ENCODE results near the gene USP3. TPM values are rescaled to one million over a fixed set of nuclear protein-coding genes. Genes with fewer than 3 reads are reported as not detected.

Gene USP3
- total and polyA plus RNA-seq, 2 of the 13 experiments (the other 11 are each of a cell fraction or from before 2014, with no cell fraction given) = 14.3 to 61.2 TPM

DNA sequence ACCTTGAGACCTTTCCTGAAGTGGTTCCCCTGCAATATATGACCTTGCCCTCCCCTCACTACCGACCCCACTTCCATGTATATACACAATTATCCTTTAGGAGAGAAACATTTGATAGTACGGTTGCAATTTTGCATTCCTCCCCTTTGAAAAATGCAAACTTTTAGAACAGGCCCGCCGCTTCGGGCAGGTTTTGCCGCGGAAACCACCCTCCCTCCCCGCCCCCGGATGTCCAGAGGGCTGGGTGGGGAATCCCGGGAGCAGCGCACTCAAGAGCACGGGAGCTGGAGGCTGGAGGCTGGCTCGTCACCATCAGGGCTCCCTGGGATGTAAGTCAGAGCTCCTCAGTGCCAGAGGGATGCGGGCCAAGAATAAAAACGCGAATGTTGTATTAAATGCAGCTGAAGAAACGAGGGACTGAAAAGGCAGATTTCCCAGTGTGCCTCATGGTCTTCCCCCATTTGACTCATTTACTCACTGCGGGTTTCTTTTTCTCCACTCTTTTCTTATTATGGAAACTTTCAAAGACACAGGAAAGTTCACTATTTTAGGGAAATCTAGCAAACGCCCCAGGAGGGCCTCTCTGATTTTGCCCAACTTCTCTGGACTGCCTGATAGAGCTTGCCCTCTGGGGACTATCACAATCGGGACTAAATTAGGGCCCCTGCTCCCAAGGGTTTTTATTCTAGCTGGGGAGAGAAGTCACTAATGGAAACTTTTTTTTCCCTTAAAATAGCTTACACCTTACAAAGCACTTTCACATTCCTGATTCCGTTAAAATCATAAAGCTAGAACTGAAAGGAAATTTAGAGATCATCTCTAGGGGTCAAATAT, 2.9 kb upstream of the USP3 start (continued):
- TF ChIP-seq, protein P1, sequence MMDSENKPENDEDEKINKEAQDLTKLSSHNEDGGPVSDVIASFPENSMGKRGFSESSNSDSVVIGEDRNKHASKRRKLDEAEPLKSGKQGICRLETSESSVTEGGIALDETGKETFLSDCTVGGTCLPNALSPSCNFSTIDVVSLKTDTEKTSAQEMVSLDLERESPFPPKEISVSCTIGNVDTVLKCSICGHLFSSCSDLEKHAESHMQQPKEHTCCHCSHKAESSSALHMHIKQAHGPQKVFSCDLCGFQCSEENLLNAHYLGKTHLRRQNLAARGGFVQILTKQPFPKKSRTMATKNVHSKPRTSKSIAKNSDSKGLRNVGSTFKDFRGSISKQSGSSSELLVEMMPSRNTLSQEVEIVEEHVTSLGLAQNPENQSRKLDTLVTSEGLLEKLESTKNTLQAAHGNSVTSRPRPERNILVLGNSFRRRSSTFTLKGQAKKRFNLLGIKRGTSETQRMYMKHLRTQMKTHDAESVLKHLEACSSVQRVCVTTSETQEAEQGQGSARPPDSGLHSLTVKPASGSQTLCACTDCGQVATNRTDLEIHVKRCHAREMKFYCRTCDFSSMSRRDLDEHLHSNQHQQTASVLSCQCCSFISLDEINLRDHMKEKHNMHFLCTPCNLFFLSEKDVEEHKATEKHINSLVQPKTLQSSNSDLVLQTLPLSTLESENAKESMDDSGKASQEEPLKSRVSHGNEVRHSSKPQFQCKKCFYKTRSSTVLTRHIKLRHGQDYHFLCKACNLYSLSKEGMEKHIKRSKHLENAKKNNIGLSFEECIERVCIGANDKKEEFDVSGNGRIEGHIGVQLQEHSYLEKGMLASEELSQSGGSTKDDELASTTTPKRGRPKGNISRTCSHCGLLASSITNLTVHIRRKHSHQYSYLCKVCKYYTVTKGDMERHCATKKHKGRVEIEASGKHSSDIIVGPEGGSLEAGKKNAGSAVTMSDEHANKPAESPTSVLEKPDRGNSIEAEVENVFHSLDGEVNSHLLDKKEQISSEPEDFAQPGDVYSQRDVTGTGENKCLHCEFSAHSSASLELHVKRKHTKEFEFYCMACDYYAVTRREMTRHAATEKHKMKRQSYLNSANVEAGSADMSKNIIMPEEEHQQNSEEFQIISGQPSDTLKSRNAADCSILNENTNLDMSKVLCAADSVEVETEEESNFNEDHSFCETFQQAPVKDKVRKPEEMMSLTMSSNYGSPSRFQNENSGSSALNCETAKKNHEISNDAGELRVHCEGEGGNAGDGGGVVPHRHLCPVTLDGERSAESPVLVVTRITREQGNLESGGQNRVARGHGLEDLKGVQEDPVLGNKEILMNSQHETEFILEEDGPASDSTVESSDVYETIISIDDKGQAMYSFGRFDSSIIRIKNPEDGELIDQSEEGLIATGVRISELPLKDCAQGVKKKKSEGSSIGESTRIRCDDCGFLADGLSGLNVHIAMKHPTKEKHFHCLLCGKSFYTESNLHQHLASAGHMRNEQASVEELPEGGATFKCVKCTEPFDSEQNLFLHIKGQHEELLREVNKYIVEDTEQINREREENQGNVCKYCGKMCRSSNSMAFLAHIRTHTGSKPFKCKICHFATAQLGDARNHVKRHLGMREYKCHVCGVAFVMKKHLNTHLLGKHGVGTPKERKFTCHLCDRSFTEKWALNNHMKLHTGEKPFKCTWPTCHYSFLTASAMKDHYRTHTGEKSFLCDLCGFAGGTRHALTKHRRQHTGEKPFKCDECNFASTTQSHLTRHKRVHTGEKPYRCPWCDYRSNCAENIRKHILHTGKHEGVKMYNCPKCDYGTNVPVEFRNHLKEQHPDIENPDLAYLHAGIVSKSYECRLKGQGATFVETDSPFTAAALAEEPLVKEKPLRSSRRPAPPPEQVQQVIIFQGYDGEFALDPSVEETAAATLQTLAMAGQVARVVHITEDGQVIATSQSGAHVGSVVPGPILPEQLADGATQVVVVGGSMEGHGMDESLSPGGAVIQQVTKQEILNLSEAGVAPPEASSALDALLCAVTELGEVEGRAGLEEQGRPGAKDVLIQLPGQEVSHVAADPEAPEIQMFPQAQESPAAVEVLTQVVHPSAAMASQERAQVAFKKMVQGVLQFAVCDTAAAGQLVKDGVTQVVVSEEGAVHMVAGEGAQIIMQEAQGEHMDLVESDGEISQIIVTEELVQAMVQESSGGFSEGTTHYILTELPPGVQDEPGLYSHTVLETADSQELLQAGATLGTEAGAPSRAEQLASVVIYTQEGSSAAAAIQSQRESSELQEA (CRISPR knock-in tag; IDR thresholded peaks at IDR 0.05; ENCODE audit: not compliant biosample characterization) = no peak
- TF ChIP-seq SALL1 (CRISPR knock-in tag; IDR thresholded peaks at IDR 0.05) (peak; percentile 56), MEIS2 (CRISPR knock-in tag; IDR thresholded peaks at IDR 0.05) (no peak), ZBTB40 (IDR thresholded peaks at IDR 0.05) (no peak), ZBTB40 (CRISPR knock-in tag; IDR thresholded peaks at IDR 0.05) (no peak), MEF2D (CRISPR knock-in tag; IDR thresholded peaks at IDR 0.05) (peak; percentile 61), MXD3 (CRISPR knock-in tag; IDR thresholded peaks at IDR 0.05) (0 out of 2 replicates have a peak, but pooled peaks have one; percentile 46), ARNT2 (CRISPR knock-in tag; IDR thresholded peaks at IDR 0.05; ENCODE audit: low read depth) (0 out of 2 replicates have a peak, but pooled peaks have one; percentile 8), ZSCAN9 (CRISPR knock-in tag; IDR thresholded peaks at IDR 0.05; ENCODE audit: borderline replicate concordance) (no peak), KLF9 (CRISPR knock-in tag; IDR thresholded peaks at IDR 0.05; ENCODE audit: low read depth) (0 out of 2 replicates have a peak, but pooled peaks have one; percentile 12)

All from HepG2 (cell line).